ENCODE results near the gene NPIPA7.
"Not testable (repeated sequence)": the region's sequence is repeated elsewhere in the genome, so short reads cannot be mapped to it uniquely, and the experiment has no call there.

Gene NPIPA7

DNA sequence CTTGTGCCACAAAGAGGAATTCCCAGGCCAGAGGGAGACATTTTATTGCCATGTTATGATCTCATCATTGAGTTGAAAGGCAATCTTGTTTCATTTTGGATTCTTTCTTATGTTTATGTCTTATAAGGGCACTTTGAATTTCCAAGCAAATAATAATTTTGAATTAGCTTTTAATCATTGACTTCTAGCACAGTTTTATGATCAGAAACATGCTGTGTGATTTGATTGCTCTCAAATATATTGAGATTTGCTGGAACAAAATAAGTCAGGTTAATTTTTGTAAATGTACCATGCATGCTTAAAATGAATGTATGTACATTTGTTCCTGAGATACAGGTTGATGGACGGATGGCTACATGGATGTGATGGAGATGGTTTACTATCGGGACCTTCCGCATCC is at the start of gene NPIPA7:
NPIPA7 (plus strand) TSS at position 301 of the 400 bp plus-strand sequence. CDS start 105 bp downstream, outside the sequence.
- not testable (repeated sequence) for DNase-seq

DNA sequence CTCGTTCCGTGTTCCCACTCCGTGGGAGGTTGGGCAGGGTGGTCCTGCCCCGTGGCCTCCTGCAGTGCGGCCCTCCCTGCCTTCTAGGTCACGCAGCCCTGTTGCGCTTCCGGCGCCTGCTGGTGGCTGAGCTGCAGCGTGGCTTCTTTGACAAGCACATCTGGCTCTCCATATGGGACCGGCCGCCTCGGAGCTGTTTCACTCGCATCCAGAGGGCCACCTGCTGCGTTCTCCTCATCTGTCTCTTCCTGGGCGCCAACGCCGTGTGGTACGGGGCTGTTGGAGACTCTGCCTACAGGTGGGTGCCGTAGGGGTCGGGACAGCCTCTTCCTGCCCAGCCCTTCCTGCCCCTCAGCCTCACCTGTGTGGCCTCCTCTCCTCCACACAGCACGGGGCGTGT is 47.5 kb upstream of the NPIPA7 start:
- DNase-seq: not testable (repeated sequence)

DNA sequence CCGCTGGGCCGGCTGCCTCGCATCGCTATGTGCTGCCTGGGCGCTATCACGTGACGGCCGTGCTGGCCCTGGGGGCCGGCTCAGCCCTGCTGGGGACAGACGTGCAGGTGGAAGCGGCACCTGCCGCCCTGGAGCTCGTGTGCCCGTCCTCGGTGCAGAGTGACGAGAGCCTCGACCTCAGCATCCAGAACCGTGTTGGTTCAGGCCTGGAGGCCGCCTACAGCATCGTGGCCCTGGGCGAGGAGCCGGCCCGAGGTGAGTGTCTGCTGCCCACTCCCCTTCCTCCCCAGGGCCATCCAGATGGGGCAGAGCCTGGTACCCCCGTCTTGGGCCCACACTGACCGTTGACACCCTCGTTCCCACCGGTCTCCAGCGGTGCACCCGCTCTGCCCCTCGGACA is 21.4 kb upstream of the NPIPA7 start:
- DNase-seq: not testable (repeated sequence)

DNA sequence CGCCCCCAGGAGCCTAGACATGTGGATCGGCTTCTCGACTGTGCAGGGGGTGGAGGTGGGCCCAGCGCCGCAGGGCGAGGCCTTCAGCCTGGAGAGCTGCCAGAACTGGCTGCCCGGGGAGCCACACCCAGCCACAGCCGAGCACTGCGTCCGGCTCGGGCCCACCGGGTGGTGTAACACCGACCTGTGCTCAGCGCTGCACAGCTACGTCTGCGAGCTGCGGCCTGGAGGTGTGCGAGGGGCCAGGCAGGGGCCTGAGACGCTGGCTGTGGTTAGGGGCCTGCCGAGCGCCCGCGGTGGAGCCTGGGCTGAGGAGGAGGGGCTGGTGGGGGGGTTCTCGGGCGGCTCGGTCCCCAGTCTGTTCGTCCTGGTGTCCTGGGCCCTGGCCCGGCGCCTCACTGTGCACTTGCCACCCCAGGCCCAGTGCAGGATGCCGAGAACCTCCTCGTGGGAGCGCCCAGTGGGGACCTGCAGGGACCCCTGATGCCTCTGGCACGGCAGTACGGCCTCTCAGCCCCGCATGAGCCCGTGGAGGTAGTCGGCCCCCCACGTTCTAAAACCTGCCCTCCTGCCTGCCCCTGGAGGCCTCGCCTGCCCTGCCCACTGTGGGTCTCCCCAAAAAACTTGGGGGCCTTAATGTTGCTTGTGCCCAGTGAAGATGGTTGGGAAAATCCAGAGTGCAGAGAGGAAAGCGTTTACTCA is 20.2 kb upstream of the NPIPA7 start:
- DNase-seq: not testable (repeated sequence)

DNA sequence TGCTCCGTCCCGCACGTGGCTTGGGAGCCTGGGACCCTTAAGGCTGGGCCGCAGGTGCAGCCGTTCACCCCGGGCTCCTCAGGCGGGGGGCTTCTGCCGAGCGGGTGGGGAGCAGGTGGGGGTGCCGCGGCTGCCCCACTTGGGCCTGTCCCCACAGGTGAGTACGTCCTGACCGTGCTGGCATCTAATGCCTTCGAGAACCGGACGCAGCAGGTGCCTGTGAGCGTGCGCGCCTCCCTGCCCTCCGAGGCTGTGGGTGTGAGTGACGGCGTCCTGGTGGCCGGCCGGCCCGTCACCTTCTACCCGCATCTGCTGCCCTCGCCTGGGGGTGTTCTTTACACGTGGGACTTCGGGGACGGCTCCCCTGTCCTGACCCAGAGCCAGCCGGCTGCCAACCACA is 15.3 kb upstream of the NPIPA7 start:
- DNase-seq: not testable (repeated sequence)

DNA sequence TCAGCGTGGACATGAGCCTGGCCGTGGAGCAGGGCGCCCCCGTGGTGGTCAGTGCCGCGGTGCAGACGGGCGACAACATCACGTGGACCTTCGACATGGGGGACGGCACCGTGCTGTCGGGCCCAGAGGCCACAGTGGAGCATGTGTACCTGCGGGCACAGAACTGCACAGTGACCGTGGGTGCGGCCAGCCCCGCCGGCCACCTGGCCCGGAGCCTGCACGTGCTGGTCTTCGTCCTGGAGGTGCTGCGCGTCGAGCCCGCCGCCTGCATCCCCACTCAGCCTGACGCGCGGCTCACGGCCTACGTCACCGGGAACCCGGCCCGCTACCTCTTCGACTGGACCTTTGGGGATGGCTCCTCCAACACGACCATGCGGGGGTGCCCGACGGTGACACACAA is 14.8 kb upstream of the NPIPA7 start:
- DNase-seq: not testable (repeated sequence)

DNA sequence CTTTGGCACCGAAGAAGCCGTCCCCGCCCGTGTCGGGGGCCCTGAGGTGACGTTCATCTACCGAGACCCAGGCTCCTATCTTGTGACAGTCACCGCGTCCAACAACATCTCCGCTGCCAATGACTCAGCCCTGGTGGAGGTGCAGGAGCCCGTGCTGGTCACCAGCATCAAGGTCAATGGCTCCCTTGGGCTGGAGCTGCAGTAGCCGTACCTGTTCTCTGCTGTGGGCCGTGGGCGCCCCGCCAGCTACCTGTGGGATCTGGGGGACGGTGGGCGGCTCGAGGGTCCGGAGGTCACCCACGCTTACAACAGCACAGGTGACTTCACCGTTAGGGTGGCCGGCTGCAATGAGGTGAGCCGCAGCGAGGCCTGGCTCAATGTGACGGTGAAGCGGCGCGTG is 14.2 kb upstream of the NPIPA7 start:
- not testable (repeated sequence) for DNase-seq

DNA sequence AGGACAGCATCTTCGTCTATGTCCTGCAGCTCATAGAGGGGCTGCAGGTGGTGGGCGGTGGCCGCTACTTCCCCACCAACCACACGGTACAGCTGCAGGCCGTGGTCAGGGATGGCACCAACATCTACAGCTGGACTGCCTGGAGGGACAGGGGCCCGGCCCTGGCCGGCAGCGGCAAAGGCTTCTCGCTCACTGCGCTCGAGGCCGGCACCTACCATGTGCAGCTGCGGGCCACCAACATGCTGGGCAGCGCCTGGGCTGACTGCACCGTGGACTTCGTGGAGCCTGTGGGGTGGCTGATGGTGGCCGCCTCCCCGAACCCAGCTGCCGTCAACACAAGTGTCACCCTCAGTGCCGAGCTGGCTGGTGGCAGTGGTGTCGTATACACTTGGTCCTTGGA is 13.6 kb upstream of the NPIPA7 start:
- not testable (repeated sequence) for DNase-seq

DNA sequence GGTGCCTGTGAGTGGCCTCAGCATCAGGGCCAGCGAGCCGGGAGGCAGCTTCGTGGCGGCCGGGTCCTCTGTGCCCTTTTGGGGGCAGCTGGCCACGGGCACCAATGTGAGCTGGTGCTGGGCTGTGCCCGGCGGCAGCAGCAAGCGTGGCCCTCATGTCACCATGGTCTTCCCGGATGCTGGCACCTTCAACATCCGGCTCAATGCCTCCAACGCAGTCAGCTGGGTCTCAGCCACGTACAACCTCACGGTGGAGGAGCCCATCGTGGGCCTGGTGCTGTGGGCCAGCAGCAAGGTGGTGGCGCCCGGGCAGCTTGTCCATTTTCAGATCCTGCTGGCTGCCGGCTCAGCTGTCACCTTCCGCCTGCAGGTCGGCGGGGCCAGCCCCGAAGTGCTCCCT is 13.1 kb upstream of the NPIPA7 start:
- DNase-seq: not testable (repeated sequence)

DNA sequence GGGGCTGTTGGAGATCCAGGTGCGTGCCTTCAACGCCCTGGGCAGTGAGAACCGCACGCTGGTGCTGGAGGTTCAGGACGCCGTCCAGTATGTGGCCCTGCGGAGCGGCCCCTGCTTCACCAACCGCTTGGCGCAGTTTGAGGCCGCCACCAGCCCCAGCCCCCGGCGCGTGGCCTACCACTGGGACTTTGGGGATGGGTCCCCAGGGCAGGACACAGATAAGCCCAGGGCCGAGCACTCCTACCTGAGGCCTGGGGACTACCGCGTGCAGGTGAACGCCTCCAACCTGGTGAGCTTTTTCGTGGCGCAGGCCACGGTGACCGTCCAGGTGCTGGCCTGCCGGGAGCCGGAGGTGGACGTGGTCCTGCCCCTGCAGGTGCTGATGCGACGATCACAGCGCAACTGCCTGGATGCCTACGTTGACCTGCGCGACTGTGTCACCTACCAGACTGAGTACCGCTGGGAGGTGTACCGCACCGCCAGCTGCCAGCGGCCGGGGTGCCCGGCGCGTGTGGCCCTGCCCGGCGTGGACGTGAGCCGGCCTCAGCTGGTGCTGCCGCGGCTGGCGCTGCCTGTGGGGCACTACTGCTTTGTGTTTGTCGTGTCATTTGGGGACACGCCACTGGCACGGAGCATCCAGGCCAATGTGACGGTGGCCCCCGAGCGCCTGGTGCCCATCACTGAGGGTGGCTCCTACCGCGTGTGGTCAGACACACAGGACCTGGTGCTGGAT is 12.2 kb upstream of the NPIPA7 start:
- not testable (repeated sequence) for DNase-seq

DNA sequence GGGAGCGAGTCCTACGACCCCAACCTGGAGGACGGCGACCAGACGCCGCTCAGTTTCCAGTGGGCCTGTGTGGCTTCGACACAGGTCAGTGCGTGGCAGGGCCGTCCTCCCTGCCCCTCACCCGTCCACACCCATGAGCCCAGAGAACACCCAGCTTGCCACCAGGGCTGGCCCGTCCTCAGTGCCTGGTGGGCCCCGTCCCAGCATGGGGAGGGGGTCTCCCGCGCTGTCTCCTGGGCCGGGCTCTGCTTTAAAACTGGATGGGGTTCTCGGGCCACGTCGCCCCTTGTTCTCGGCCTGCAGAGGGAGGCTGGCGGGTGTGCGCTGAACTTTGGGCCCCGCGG is 11.7 kb upstream of the NPIPA7 start:
- not testable (repeated sequence) for DNase-seq

DNA sequence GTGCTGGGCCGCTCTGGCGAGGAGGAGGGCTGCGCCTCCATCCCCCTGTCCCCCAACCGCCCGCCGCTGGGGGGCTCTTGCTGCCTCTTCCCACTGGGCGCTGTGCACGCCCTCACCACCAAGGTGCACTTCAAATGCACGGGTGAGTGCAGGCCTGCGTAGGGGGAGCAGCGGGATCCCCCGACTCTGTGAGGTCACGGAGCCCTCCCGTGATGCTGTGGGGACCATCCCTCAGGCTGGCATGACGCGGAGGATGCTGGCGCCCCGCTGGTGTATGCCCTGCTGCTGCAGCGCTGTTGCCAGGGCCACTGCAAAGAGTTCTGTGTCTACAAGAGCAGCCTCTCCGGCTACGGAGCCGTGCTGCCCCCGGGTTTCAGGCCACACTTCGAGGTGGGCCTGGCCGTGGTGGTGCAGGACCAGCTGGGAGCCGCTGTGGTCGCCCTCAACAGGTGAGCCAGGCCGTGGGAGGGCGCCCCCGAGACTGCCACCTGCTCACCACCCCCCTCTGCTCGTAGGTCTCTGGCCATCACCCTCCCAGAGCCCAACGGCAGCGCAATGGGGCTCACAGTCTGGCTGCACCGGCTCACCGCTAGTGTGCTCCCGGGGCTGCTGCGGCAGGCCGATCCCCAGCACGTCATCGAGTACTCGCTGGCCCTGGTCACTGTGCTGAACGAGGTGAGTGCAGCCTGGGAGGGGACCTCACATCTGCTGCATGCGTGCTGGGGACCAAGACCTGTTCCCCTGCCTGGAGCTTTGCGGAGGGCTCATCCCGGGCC is 9.7 kb upstream of the NPIPA7 start:
- not testable (repeated sequence) for DNase-seq

DNA sequence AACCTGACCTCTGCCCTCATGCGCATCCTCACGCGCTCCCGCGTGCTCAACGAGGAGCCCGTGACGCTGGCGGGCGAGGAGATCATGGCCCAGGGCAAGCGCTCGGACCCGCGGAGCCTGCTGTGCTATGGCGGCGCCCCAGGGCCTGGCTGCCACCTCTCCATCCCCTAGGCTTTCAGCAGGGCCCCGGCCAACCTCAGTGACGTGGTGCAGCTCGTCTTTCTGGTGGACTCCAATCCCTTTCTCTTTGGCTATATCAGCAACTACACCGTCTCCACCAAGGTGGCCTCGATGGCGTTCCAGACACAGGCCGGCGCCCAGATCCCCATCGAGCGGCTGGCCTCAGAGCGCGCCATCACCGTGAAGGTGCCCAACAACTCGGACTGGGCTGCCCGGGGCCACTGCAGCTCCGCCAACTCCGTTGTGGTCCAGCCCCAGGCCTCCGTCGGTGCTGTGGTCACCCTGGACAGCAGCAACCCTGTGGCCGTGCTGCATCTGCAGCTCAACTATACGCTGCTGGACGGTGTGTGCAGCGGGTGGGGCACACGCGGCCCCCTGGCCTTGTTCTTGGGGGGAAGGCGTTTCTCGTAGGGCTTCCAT is 7.7 kb upstream of the NPIPA7 start:
- DNase-seq: not testable (repeated sequence)

DNA sequence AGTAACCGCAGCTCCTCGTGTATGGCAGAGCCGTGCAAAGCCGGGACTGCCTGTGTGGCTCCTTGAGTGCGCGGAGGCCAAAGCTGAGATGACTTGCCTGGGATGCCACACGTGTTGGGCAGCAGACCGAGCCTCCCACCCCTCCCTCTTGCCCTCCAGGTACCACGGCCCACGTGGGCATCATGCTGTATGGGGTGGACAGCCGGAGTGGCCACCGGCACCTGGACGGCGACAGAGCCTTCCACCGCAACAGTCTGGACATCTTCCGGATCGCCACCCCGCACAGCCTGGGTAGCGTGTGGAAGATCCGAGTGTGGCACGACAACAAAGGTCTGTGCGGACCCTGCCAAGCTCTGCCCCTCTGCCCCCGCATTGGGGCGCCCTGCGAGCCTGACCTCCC is 4.7 kb upstream of the NPIPA7 start:
- not testable (repeated sequence) for DNase-seq

DNA sequence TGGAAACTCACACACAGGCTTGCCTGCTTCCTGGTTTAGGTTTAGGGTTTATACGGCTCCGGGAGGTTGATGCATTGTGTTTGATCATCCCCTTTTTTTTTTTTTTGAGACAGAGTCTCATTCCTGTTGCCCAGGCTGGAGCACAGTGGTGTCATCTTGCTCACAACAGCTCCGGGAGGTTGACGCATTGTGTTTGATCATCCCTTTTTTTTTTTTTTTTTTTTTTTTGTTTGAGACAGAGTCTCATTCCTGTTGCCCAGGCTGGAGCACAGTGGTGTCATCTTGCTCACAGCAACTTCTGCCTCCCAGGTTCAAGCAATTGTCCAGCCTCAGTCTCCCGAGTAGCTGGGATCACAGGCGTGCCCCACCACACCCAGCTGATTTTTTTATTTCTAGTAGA is 20.7 kb downstream of the NPIPA7 start:
- not testable (repeated sequence) for DNase-seq

DNA sequence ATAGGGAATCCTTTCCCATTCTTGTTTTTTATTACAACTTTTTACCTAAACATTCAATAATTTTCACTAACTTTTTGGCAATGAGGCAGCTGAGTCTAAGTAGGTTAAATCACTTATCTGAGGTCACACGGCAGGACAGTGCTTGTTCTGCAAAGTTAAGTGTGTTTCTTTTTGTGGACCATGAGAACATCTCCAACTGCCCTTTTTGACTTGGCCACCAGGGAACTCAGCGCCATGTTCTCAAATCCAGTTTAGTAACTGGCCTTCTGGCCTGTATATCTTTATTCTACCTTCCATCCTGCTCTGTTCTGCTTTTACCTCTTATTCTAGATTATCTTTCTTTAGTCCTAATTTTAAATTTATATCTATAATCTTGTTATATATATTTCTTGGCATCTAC is 23.4 kb downstream of the NPIPA7 start:
- not testable (repeated sequence) for DNase-seq

DNA sequence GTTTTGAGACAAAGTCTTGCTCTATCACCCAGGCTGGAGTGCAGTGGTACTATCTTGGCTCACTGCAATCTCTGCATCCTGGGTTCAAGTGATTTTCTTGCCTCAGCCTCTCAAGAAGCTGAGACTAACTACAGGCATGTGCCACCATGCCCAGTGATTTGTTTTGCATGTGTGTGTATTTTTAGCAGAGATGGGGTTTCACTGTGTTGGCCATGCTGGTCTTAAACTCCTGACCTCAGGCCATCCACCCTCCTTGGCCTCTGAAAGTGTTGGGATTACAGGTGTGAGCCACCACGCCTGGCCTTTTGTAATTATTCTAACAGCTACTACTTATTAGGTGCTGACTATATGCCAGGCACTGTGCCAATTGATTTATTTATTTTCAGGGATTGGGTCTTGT is 25.3 kb downstream of the NPIPA7 start:
- DNase-seq: not testable (repeated sequence)

DNA sequence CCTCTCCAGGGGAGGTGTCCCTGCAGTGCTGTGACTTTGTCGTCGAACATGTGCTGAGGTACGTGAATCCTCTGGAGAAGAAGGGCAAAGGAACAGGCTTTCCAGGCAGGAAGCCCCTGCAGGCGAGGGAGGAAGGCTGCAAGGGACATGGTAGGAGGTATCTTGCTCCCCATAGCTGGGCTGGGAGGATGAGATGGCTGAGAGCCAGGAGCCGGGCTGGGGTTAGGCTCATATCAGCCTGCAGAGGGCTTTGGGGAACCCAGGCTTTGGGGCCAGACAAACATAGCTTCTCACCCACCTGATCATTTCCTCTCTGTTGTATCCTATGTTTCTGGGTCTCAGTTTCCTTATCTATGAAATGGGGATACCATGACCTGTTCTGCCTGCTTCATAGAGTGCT is 26.5 kb downstream of the NPIPA7 start:
- not testable (repeated sequence) for DNase-seq

DNA sequence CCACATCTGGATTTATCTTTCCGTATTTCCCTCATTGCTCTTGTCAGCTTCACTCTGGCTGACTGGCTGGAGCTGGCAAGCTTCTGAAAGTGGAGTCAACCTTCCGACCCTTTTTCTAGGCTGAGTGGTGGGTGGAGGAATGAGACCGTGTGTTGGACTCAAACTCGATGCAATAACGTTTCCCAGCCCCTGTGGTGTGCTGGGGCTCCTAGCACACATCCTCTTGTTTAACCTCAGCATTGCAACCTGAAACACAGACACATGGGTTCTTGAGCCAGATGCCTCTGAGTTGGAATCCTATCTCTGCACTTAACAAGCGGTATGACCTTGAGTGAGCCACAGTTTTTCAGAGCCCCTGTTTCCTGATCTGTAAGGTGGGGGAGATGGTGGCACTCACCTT is 29.5 kb downstream of the NPIPA7 start:
- DNase-seq: not testable (repeated sequence)

DNA sequence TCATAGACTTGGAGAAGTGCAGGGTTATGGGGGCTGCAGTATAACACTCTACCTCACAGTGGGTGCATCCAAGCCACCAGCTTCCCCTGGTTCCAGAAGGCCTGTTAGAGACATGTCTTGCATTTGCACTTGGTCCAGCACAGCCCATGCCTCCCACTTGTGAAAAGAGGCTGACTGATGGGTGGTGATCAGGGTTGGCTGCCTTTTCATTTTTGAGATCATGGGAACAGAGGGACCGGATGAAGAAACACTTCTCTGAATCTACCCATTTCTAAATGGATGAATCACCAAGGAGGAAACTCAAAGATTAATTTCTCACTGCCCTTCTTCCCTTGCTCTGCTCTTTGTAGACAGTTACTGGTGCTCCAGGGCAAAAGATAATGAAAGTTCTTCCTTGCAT is 34.8 kb downstream of the NPIPA7 start:
- DNase-seq: not testable (repeated sequence)

DNA sequence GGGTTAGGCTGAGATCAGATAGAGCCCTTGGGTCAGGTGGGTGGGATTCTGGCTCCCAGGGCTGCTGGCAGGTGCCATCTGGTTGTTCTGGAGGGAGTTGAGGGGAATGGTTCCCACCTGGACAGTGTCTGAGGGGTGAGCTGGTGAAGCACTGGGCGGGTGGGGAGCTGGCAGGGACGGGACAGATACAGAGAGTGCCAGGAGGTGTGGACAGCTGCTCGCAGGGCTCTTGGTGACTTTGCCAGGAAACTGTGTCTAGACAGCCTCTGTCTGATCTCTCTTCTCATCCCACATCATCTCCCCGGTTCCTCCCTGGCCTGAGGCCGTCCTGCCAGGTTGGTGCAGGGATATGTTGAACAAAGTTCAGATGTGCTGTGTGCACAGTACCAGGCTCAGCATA is 38.1 kb downstream of the NPIPA7 start:
- not testable (repeated sequence) for DNase-seq

DNA sequence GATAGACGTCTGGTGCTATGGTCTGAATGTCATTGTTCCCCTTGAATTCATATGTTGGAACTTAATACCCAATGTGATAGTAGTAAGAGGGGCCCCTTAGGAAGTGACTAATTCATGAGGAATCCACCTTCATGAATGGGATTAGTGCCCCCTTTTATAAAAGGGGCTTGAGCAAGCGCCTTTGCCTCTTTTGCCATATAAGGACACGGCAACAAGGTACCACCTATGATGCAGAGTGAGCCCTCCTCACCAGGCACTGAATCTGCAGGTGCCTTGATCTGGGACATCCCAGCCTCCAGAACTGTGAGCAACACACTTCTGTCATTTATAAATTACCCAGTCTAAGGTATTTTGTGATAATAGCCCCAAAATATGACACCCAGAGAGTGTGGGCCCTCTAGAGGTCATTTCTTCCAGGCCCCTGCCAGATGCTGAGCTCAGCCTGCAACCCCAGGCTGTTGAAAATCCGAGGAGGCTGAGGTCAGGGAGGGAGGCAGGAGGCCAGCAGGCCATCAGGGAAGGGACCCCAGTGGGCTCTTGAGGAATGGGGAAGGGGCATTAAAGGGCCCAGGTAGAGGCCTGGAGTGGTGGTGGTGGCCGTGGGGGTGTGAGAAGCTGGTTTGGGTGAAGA is 39.1 kb downstream of the NPIPA7 start:
- not testable (repeated sequence) for DNase-seq

DNA sequence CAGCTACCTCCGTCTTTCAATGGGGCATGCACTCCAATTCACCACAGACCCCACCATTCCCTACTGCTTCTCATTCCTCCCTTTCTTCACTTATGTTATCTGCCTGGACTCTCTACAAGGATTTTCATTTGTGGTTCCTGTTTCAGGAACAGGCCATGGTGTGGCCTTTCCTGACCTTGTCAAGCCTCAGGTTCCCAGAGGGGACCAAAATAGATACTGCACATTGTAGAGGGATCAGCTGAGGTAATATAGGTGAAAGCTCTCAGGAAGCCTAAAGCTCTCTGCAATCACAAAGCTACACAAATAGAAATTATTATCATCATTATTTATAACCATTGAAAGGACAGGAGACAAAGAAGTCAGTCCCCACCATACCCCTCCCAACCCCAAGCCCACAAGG is 41.6 kb downstream of the NPIPA7 start:
- not testable (repeated sequence) for DNase-seq

All from NCI-H1436 treated with DMSO at 0.1 percent for 48 hours (cell line).